ENCODE data around the gene VSIR.

Gene VSIR

DNA sequence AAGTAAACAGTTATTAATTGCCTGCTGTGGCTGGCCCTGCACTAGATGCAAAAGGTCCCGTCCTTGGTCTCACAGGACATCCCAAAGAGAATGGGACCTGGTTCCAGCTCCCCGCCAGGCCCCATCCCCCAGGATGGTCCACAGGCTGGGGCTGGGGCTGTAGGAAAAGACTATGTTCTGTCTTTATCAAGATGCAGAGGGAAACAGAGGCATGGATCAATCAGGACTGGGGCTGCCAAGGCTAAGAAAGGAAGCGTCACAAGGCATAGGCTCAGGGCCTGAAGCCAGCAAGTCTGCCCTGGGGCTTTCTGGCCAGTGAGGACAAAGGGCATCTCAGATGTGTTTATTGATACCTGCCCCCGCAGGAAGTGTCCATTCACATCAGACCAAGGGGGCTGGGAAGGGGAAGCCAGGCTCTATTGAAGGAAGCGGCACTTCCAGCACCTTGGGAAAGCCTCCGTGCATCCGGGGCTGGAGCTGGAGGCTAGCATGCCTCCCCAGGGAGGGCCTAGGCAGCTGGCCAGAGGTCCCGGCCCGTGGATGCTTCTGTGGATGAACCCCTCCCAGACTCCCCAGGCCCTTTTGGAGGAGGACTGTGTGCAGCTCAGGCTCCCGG lies 5.8 kb downstream of the VSIR start:
- no peak overlapping the region for H3K4me3 ChIP-seq
- peak overlapping the region in 20 of 21 experiments; percentile 39 to 99 (median 89) for H3K27ac ChIP-seq

DNA sequence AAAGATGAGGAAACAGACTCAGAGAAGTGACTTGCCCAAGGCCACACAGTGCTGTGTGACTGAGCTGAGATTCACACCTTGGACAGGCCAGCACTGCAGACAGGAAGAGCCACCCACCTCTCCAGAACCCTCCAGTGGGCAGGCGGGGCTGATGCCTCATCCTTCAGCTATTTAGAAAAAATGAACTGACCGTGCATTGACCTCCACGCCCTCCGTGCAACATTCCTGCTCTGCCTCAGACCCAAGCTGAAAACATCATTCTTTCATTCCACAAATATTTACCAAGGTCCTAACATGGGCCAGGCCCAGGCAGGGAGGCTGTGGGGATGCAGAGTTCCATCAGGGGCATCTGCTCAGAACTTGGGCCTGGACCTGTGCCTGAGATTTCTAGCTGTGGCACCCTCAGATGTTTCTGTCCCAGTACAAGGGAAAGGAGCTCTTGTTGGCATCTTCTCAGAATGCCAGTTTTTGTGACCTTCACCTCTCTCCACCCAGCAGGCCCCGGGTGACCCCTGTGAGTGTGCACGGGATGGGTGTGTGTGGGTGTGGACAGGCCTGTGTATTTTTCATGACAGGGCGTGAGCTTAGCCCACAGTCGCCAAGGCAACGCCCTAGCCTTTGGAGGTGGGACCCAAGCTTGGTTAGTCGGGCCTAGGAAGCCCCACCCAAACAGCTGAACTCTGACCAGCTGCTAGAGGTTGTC lies 6.5 kb downstream of the VSIR start:
- Histone ChIP-seq H3K27ac (peak overlapping the region in 20 of 21 experiments; percentile 39 to 99 (median 89)), H3K4me3 (no peak overlapping the region)

DNA sequence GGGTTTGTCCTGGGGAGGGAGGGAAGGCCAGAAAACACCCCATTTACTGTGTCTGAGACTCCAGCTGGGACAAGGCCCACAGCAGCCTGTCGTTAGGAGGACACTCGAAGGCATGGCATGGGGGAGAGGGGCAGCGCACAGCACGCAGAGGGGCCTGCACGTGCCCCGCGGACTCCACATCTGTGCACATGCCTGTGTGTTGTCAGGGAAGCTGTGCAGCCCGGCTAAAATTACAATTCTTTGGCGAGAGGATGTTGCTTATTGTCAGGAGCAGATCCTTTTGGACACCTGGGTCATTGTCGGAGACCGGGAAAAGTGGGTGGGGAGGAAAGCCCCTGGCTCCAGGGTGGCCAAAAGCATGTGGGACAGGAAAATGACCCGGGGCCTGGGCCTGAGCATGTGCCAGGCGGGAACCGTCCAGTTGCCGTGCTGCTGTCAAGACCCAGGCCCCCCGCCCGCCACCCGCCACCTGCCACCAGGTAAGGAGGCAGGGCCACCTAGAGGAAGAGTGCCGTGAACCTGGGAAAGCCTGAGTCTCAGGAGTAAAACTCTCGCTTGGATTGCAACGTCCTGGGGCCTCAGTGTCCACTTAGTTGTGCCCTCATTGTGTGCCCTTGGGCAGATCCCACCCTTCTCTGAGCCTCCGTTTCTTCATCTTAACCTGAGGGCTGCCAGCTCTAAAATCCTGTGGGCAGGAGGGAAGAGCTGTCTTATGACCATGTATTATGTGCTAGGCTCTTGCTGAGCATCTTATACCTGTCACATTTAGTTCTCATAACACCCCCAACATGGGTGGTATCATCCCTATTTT lies 7.2 kb downstream of the VSIR start:
- Histone ChIP-seq H3K4me3 (no peak overlapping the region), H3K27ac (peak overlapping the region in 18 of 21 experiments; percentile 46 to 99 (median 90))

DNA sequence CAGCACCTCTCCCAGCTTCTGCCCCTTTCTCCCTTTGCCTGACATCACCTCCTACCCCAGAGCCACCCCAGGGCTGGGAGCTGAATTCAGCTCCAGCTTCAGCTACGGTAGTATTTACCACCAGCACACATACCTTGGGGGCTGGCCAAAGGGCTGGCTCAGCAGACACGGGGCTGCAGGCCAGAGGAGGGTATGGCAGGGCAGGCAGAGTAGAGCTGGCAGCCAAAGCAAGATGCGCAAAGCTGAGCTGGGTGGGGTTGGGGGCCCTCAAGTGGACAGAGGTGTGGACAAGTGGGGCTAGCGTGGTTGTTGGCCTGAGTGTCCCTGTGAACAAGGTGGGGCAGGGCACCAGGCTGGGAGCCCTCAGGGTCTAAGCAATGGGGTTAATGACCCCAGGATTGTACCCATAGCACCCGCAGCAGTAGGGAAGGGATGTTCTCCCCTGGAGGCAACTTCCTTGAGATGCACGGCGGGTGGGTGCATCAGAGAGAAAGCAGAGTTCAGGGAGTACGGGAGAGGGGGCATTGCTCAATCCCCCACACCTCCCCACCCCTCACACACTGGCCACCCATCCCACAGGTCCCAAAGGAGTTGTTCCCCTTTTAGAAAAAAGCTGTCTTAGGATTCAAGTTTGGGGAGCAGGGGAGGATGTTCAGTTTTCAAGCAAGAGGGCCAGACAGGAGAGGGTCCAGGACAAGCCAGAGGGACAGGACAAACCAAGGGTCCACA lies 8.0 kb downstream of the VSIR start:
- Histone ChIP-seq H3K4me3 (no peak overlapping the region), H3K27ac (peak overlapping the region in 16 of 21 experiments; percentile 5 to 95 (median 64))

DNA sequence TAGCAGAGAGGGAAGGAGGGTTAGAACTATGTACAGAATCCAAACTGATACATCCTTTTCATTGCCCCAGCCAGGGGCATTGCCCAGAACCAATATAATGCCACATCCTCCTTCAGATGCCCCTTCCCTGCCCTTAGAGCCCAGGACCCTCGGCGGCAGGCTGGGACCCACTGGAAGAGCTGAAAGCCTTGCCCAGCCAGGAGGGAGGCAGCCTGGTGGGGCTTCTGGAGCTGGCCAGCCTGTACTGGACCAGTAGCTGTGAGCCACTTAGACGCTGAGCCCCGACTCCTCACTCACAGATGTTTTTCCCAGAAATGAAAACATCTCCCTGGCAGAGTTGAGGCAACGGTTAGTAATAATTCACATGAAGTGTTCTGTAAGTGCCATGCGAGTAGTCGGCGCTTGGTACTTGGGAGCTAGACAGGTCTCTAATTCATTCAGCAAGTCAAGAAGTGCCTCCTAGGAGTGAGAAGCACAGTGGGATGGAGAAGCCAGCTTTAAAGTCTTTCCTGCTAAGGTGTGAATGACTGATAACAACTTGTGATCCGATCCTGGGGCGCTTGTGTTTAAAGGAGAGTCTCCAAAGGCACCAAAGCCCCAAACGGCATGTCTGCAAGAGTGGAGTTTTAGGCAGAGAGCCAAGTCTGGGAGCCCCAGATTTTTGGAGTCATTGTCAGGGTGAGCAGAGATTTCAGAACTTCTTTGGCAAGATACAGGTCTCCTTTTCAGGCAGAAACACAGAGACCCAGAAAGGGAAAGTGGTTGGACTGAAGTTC lies 9.8 kb downstream of the VSIR start:
- peak overlapping the region in 8 of 21 experiments; percentile 9 to 42 (median 32) for H3K27ac ChIP-seq
- no peak overlapping the region for H3K4me3 ChIP-seq

DNA sequence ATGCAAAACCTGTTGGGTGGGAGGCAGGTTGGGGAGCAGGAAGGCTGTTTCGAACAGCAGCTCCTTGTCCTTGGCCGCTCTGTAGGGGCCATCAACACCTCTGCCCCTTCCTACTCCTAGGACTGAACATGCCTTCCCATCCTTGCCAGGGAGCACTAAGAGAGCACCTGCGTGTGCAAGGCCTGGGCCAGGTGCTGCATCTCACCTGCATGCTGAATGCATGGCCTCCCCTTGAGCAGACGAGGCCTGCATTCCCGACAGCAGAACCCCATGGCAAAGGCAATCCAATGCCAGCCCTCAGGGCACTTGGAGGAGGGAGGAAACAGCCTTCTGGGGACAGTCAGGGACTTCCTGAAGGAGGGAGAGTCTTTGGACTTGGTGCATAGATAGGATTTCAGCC lies 11.0 kb downstream of the VSIR start:
- H3K27ac ChIP-seq = peak overlapping the region in 3 of 21 experiments; percentile 1 to 42 (median 8)
- no peak overlapping the region for H3K4me3 ChIP-seq

DNA sequence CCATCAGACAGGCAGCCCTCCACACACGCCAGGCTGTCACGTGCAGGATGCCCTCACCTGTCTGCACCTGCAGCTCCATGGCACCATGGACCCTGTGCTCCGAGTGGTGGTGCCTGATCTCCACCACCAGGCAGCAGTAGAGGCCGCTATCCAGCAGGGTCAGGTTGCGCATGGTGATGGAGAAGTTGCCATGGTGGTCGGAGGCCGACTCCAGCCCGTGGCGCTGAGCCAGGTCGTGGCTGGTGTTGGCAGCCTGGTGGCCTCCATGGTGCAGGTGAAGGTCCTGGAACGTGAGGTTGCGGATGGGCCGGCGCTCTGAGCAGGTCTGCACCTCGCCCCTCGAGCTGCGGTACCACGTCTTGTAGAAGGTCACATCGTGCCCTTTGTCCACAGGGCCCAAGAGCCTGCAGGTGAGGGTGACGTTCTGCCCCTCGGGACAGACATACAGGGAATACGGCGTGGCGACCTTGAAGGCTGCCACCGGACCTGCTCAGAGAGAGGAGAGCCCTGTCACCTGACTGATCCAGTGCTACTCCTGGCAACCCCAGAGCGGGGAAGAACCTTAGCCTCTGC lies 11.7 kb downstream of the VSIR start:
- peak overlapping the region in 5 of 21 experiments; percentile 4 to 67 (median 42) for H3K27ac ChIP-seq
- no peak overlapping the region for H3K4me3 ChIP-seq

DNA sequence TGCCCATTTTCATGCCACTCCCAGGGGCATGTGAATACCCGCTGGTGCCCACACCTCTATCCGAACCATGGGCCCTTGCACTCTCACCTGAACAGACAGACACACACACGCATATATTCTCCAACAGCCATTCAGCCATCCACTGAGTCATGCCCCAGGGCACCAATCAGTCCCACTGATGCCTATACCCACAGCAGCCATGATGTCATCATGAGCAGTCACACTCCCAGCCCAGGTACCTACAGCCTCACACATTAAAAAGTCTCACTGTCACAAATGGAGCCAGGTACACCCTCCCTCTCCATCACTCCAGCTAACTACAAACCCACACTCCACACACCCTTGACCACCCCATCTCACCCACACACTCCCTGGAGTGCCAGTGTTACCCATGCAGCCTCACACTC lies 12.2 kb downstream of the VSIR start:
- H3K27ac ChIP-seq = peak overlapping the region in 8 of 21 experiments; percentile 0 to 67 (median 32)
- no peak overlapping the region for H3K4me3 ChIP-seq

DNA sequence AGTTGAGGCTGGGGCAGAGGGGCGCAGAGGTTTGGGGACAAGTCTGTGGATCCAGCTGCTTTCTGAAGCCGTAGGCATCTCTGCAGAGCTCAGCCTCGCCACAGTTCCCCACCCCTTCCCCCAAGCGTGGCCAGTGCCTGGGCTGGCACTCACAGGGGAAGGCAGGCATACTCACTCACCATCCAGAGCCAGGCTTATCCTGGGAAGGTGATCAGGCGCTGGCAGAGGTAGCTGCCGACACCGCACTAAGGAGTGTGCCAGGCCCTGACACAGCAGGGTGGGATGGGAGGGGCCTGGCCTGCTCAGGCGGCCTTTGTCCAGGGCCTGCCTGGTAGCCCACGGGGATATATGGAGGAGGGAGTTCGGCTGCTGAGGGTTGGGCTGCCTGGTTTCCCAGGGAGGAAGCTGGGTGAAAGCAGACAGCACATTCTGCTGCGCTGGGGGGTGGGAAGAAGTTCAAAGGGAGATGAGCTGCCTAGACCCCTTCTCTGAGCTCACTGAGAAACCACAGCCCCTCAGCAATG lies 15.9 kb downstream of the VSIR start:
- peak overlapping the region in 19 of 21 experiments; percentile 42 to 96 (median 68) for H3K27ac ChIP-seq

DNA sequence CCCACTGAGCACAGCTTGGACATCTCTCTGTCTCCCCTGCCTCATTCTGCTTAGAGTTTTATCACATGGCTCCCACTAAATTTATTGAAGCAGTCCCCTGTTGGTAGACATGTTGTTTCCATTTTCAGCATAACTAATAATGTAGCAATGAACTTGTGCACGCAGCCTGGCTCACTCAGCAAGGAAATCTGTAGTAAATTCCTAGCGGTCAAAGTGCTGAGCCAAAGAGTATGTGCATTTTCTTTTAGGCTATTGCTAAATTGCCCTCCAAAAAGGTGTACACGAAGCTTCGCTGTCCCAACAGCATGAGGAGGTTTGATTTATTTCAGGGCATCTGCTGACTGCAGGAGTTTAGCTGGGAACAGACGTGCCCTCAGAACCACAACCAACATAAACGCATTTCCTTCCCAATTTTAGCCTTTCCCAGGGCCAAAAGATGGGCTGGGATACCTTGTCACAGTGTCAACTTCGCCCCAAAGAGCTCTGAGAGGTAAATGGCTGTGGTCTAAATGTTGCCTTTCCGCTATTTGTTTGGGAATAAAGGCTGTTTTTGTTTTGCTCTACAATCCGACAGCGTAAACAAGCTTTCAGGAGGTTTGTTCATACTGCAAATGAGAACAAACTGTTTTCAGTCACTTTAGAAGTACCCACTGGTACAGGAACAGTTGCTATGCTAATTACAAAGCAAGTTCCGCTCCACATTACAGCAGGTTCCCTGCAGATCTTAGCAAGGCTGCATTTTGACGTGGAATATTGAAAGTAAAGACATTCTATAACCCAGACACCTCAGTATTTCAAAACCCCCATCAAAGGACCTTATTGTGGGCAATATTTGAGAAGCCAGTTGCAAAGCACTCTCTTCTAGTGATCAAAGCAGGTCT lies 16.8 kb downstream of the VSIR start:
- peak overlapping the region in 19 of 21 experiments; percentile 2 to 96 (median 68) for H3K27ac ChIP-seq

More for the DNA sequence above, 15.9 kb downstream of the VSIR start:
- H3K4me3 ChIP-seq = no peak overlapping the region

DNA sequence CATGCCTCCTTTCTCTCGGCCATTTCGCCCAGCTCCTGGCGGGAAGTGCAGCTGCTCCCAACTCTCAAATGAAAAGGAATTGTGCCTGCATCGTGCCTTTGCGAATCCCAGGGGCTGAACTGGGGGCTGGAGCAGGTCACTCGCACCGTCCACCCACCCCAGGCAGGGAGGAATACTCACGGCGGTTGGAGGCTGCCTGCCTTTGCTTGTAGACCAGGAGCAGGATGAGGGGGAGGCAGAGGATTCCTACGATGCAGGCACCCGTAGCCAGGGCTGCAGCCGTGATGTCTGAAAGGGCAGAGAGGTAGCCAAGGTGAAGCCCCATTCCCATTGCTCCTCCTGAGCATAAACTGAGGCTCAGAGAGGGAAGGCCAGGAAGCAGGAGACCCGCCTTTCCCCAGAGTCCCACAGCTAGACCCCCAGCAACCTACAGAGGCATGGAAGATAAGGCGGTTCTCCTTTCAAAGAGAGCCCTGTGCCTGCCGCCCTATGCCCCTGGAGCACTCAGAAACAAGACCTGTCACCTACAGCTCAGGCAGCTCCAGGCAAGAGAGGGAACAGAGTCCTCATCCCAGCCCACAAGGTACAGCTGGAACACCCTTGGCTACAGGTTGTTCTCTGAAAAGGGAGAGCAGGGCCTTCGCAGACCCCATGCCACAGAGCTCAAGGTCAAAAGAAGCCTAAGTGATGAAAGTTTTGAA lies 18.0 kb downstream of the VSIR start:
- H3K27ac ChIP-seq = peak overlapping the region in 16 of 21 experiments; percentile 23 to 96 (median 42)

More for the DNA sequence above, 16.8 kb downstream of the VSIR start:
- H3K4me3 ChIP-seq = no peak overlapping the region

DNA sequence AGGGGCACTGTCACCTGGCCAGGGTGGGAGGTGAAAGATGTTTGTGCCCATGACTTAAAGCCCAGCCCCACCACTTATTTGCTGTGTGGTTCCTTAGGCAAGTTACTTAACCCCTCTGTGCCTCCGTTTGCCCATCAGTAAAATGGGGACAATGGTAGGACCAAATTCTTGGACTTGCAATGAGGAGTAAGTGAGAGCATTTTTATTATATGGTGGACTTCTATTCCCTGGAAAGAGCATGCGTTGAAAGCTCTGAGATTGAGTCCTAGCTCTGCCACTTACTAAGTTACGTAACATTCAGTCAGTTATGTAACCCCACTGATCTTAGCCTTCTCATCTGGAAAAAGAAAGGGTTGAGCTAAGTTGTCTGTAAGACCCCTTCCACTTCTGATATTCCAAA lies 18.8 kb downstream of the VSIR start:
- H3K4me3 ChIP-seq = no peak overlapping the region
- H3K27ac ChIP-seq = peak overlapping the region in 18 of 21 experiments; percentile 18 to 96 (median 58)

More for the DNA sequence above, 18.0 kb downstream of the VSIR start:
- no peak overlapping the region for H3K4me3 ChIP-seq

DNA sequence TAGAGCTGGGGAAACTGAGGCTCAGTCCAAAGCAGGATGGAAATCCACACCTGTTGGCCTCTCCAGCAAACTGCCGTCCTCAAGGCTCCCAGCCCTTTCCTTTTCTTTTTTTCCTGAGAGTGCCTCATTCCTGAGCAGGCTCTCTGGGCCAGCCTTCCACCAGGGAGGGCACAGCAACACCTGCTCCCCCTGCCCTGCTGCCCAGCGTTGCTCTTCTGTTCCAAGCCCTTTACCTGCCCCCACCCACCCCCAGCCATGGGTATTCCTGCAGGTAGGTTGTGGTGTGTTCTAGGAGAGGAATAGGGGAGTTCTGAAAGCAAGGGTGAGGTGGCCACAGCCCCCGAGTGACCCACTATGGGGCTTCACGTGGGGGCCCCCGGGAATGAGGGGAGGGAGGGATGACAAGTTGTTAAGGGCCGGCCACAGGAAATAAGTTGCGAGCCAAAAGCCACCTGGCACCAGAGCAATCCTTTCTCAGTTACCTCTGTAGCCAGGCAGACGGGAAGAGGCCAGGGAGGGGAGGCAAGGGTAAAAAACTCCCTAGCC lies 19.3 kb downstream of the VSIR start:
- no peak overlapping the region for H3K4me3 ChIP-seq
- H3K27ac ChIP-seq = peak overlapping the region in 19 of 21 experiments; percentile 18 to 96 (median 58)

DNA sequence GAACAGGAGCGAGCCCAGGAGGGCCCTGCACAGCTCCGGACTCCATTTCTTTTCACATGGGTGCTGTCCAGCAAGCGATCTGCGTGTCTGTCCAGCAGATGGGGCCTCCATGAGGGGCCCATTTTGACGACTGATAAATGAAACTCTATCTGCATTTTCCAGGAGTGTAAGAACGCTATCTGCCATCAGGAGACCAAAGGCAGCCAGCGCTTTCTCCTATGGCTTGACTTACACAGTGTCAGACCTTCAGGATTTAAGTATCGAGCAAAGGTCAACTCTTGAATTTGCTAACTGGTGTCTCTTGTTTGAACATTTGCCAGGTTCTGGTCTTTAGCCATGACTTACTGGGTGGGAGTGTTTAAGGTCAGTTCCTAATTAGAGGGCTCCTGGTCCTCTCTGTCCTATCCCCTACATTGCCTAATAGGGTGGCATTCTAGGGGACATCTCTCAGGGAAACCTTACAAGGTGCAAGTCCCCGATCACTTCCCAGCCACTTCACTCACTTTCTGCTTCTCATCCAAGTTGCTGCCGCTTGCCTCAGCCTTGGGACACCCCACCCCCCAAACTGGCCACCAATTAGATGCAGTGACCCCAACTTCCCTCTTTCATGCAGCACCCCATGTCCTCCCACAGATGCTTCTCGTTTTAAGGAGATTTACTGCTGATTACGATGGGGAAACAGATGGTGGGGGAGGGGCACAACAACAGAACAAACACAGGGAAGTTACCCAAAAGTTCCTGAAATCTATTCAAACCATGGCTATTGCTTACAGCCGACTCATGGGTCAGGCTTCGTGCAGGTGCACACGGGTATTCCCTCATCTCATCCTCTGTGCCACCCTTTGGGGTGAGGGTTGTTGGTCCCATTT lies 20.0 kb downstream of the VSIR start:
- Histone ChIP-seq H3K4me3 (no peak overlapping the region), H3K27ac (peak overlapping the region in 16 of 21 experiments; percentile 3 to 96 (median 64))

DNA sequence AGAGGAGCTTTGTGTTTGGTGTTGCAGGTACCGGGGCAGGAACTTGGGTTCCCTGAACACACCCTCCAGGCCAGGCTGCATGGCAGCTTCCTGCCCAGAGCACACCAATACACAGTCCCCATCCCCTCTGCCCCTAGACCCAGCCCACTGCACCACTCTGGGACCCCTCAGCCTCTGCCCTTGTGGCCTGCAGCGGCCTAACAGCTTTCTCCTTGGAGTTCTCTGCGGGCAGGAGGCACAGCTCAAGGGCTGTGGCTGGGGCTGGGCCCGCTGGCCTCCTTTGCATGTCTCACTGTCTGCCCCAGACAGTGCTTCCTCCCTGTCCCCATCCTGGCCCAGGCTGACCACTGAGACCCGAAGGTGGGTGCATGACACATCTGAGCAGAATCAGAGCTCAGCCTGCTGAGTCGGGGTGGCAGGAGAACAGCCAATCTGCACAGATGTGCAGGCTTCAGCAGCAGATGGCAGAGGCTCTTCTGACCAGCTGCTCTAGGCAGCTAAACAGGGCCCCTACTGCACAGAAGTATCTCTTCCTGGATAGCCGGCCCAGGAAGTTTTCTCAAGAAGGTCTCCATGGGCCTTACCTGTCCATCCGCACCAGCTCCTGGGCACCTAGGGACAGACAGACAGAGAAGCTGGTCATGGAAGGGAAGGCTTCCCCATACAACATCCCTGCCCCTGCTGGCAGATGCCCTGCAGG lies 20.8 kb downstream of the VSIR start:
- Histone ChIP-seq H3K4me3 (no peak overlapping the region), H3K27ac (peak overlapping the region in 18 of 21 experiments; percentile 1 to 96 (median 50))

Measured in skin epidermis (tissue), 12 donors.